Ovary (tissue), 9 donors: ENCODE measurements around the gene EGF. TPM values are rescaled to one million over a fixed set of nuclear protein-coding genes. Genes with fewer than 3 reads are reported as not detected.

ENCODE experiments used
- DNase-seq, 5 donors: peaks; one replicate each; pipeline ENCODE4 v3.0.0-alpha.2; 2019 to 2020
- H3K27ac ChIP-seq, 2 donors: fragments of 200-600 bp; one replicate each; pipeline versions ENCODE4 v1.5.1 to v1.8.0; 2019 to 2022
- H3K27me3 ChIP-seq: fragments of 200-600 bp; one replicate; pipeline ENCODE4 v1.8.0; 2022
- H3K36me3 ChIP-seq: fragments of 200-600 bp; sonication (generic); one replicate; pipeline ENCODE4 v1.5.1; 2019
- H3K4me1 ChIP-seq: one replicate; pipeline ENCODE4 v1.8.1; 2013; ENCODE audit warnings: mild to moderate bottlenecking, moderate library complexity; ENCODE audit not compliant: insufficient read depth
- H3K4me3 ChIP-seq: fragments of 200-600 bp; sonication (generic); one replicate; pipeline ENCODE4 v1.5.1; 2017
- H3K9me3 ChIP-seq, 2 donors: fragments of 200-600 bp in 1 of 2; sonication (generic) in 1 of 2; one replicate each; pipeline versions ENCODE4 v1.5.1 to v1.8.1; 2013 to 2019; ENCODE audit warnings: mild to moderate bottlenecking in 1 of 2, moderate library complexity in 1 of 2
- EP300 ChIP-seq: sonication (generic); formaldehyde crosslinking; IDR thresholded peaks from one replicate; pipeline ENCODE4 v1.6.1; 2017; ENCODE audit warnings: antibody characterized with exemption
- POLR2A ChIP-seq: fragments of 450-650 bp; IDR thresholded peaks from one replicate; pipeline ENCODE4 v1.6.1; 2017; ENCODE audit warnings: antibody characterized with exemption, mild to moderate bottlenecking, moderate library complexity
- WGBS, 3 donors: extraction: QIAGEN DNeasy Blood & Tissue Kit in 1 of 3; methylation state at CpG; one replicate each; pipeline versions ENCODE4 v1.1.5 to v1.1.7; 2013 to 2017; 5-methylcytosine and 5-hydroxymethylcytosine counted together
- intact Hi-C, 4 donors: fragments of 100-400 bp; cut with DNase I; formaldehyde crosslinking; loops; one replicate each; pipeline versions ENCODE4 v1.11.0 to v1.15.1; 2022 to 2023
- polyA plus RNA-seq, 2 donors: library from polyadenylated mRNA; stranded (reverse); fragments of 200-250 nt in 1 of 2; fragments of 350-450 nt in 1 of 2; fragmentation: Illumina TruSeq in 1 of 2; extraction: RNeasy Lipid Tissue Mini Kit (QIAGEN cat#74804) in 1 of 2; gene quantifications; one replicate each; pipeline ENCODE4 v1.2.3, GENCODE V29; 2013 to 2014
- total RNA-seq, 7 donors: library from RNA; depleted of rRNA in 2 of 7; stranded (reverse); fragments of >200 nt in 2 of 7; fragmentation: NEBNext Ultra II Directional in 3 of 7; extraction: Animal tissue kit (Norgen Biotek cat#: 25700) in 3 of 7; gene quantifications; one replicate each; pipeline versions ENCODE4 v1.1.0 to v1.2.4, GENCODE V29; 2016 to 2023
- TF ChIP-seq, protein P1 (sequence below), 3 donors: fragments of 450-650 bp in 2 of 3; fragments of 200-600 bp in 1 of 3; IDR thresholded peaks; one replicate each; pipeline versions ENCODE4 v1.5.1 to v1.8.0; 2016 to 2022; ENCODE audit warnings: antibody characterized with exemption in 3 of 3, mild to moderate bottlenecking in 1 of 3
- donor health status: DM: no; HTN: no; CAD: no; lungs with moderate emphysema.
- donor health status: DM: no; HTN: no; CAD: no.
- donor health status: Bipolar disorder and iron deficiency.
- donor health status: DM: yes; HTN: yes; CAD: no.
- donor health status: DM: no; HTN: no; CAD: no.
- donor health status: DM: yes; HTN: yes; CAD: no.

The EGF gene
- total and polyA plus RNA-seq, 9 donors: 0.12 to 0.87 (median 0.30) TPM; not detected in 4

DNA sequence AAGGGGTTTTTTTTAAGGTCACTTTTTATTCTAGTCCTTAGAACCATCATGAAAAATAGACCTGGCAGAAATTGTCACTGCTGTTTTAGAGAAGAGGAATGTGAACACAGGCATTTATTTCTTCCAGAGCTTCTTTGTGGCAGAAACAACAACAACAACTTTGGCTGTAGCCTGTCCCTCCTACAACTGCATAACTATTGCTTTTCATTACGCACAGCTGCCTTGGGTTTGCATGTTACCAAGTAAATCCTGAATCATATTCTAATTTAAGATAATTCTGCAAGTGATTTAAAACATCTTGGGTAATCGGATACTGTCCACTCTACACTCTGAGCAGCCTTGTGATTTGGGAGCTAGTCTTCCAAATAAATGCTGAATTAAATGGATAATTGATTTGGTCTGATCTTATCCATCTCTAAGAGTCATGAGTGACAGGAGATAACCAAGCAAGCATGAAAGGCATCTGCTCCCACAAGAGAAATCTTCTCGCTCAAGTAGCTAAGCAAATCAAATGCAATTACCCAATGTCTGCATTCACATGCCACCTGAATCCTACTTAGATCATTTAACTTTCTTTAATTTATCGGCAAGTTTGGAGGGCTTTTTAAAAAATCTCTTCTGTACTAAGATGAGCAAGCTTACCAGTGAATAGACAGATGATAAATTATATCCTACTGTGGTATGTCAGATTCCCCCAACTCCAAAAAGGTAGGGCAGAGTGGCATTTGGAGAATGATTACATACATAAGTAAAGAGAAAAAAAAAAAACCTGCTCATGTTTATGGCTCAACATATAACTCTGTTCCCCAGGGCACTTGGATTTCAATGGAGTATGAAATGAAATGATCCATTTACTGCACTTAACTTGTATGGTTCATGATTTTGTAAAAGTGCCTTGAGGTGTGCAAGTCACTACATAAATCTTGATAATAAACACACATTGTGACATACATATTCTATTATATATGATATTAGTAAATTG is 73.6 kb downstream of the EGF start:
- TF ChIP-seq, protein P1, sequence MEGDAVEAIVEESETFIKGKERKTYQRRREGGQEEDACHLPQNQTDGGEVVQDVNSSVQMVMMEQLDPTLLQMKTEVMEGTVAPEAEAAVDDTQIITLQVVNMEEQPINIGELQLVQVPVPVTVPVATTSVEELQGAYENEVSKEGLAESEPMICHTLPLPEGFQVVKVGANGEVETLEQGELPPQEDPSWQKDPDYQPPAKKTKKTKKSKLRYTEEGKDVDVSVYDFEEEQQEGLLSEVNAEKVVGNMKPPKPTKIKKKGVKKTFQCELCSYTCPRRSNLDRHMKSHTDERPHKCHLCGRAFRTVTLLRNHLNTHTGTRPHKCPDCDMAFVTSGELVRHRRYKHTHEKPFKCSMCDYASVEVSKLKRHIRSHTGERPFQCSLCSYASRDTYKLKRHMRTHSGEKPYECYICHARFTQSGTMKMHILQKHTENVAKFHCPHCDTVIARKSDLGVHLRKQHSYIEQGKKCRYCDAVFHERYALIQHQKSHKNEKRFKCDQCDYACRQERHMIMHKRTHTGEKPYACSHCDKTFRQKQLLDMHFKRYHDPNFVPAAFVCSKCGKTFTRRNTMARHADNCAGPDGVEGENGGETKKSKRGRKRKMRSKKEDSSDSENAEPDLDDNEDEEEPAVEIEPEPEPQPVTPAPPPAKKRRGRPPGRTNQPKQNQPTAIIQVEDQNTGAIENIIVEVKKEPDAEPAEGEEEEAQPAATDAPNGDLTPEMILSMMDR (IDR thresholded peaks at IDR 0.05): no peak
- Histone ChIP-seq H3K27ac (no peak overlapping the region), H3K4me3 (no peak overlapping the region), H3K4me1 (no peaks in the 10 kb centered on the region), H3K9me3 (no peaks in the 10 kb centered on the region), H3K27me3 (no peaks in the 10 kb centered on the region), H3K36me3 (no peaks in the 10 kb centered on the region)
- DNase-seq: no peak
- intact Hi-C loops: loop anchor here in 1 of 4 donors (10.0 kb wide), 1 partner anchor 561 kb away; no protein-coding TSS in a partner anchor
- WGBS, 3 donors: 67 to 75% (median 68%) methylated on average over 4 of the region's 4 CpGs

DNA sequence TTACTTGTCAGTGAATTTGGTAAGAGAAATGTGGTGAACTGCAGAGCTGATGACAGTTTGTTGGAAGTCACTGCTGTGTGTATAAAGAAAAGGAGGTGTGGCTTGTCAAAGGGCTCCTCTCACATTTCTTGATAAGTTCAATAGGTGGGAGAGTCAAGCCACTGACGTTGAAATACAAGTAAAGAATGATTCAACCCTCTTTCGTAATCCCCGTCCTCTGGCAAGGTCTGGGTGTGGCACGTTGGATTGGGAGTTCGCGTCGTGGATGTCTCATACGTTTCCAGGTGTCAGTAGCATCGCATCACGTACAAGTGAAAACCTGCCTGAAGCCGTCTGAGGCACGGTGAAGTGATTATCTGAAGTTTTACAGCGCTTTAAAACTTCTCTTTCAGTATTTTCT is 76.4 kb downstream of the EGF start:
- H3K27me3 ChIP-seq: no peaks in the 10 kb centered on the region
- DNase-seq: no peak
- 48 to 54% (median 51%) methylated on average over 13 of the region's 13 CpGs for WGBS, 3 donors
- intact Hi-C loops: loop anchor here in 1 of 4 donors (10.0 kb wide), 1 partner anchor 564 kb away; no protein-coding TSS in a partner anchor
- peaks cover 1% of the 10 kb centered on the region for H3K4me1 ChIP-seq
- no peak overlapping the region for H3K4me3 ChIP-seq
- no peak overlapping the region for H3K27ac ChIP-seq
- no peaks in the 10 kb centered on the region for H3K9me3 ChIP-seq
- no peaks in the 10 kb centered on the region for H3K36me3 ChIP-seq
- TF ChIP-seq EP300 (no peak), POLR2A (no peak)
- TF ChIP-seq, protein P1 (IDR thresholded peaks at IDR 0.05): no peak

DNA sequence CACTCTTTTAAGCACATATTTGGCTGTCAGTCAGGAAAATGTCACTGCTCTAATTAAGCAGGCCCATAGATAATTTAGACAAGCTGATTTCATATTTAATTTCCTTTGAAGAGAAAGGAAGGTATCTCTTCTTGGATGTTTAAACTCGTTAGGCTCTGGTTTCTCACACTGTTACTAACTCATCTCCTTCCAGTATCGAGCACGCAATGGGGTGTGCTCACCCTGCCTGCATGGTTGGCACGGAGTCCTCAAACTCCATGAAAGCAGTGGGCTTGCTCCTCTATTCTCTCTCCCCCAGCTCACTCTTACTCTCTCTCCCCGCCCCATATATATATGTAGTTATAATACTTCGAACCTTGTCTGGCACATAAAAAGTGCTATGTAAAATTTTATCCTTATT is 76.9 kb downstream of the EGF start:
- Histone ChIP-seq H3K4me3 (no peak overlapping the region), H3K36me3 (no peaks in the 10 kb centered on the region), H3K27me3 (no peaks in the 10 kb centered on the region), H3K27ac (no peak overlapping the region), H3K4me1 (peaks cover 1% of the 10 kb centered on the region), H3K9me3 (no peaks in the 10 kb centered on the region)
- no peak for TF ChIP-seq POLR2A
- intact Hi-C loops: loop anchor here in 1 of 4 donors (10.0 kb wide), 1 partner anchor 565 kb away; no protein-coding TSS in a partner anchor
- WGBS, 3 donors: 64 to 72% (median 70%) methylated on average over 6 of the region's 6 CpGs
- DNase-seq: no peak

DNA sequence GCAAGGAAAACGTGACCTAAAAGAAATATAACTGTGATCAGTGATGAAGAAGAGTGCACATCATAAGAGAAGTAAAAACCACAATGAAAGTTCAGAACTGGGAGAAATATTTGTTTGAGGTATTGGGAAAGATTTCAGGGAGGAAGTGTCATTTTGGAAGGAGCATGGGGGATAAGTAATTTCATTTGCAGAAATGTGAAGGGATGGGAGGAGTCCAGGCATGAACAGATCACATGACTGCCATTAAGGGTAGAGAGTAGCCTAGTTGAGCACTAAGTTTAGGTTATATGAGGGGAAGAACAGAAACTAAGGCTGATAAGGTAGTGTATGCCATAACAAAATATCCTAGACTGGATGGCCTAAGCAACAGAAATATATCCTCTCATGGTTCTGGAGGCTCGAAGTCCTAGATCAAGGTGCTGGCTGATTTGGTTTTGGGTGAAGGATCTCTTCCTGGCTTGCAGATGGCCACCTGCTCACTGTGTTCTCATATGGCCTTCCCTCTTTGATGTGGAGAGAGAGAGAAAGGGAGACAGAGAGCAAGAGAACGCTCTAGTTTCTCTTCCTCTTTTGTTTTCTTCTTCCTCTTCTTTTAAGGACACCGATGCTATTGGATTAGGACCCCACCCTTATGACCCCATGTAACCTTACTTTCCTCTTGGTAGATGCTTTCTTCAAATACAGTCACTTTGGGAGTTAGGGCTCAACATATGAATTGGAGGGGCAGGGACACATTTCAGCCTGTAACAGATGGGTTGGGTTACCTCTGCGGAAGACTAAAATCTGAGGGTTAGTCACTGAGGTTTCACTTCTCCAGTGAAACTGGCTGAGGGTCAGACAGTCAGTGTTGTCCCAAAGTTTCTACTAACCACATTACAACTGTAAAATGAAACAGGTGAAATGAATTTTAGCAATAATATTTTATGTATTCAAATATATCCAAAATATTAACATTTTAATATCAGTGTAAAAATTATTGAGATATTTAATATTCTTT is 77.9 kb downstream of the EGF start:
- H3K27ac ChIP-seq: no peak overlapping the region
- no peaks in the 10 kb centered on the region for H3K36me3 ChIP-seq
- DNase-seq: no peak
- TF ChIP-seq, protein P1 (IDR thresholded peaks at IDR 0.05): no peak
- TF ChIP-seq POLR2A (no peak), EP300 (no peak)
- no peaks in the 10 kb centered on the region for H3K27me3 ChIP-seq
- H3K9me3 ChIP-seq: no peaks in the 10 kb centered on the region
- H3K4me3 ChIP-seq: no peak overlapping the region
- intact Hi-C loops: no loop called here
- 91 to 93% (median 93%) methylated on average over 5 of the region's 5 CpGs for WGBS, 3 donors
- peaks cover 1% of the 10 kb centered on the region for H3K4me1 ChIP-seq
